T-helper 17 cell (primary cell): Measurements from ENCODE around the gene CD274. TPM values are rescaled to one million over a fixed set of nuclear protein-coding genes. Genes with fewer than 3 reads are reported as not detected.

ENCODE experiments used
- ATAC-seq: fragments of 150-1000 bp; cut with Tn5 transposase; 2 replicates; pipeline ENCODE4 v1.10.0; 2021; ENCODE audit warnings: mild to moderate bottlenecking, moderate library complexity
- DNase-seq, 3 donors: peaks; one replicate each; pipeline versions ENCODE4 v3.0.0 to v3.0.0-alpha.2; 2020 to 2021
- H3K9me3 ChIP-seq: one replicate; pipeline ENCODE4 v1.7.0; 2013; ENCODE audit warnings: low read length, mild to moderate bottlenecking; ENCODE audit not compliant: control insufficient read depth, poor library complexity, severe bottlenecking
- H3K27ac Mint-ChIP-seq: one replicate; pipeline ENCODE4 v1.8.0; 2022; ENCODE audit warnings: mild to moderate bottlenecking, moderate library complexity, mixed read lengths
- H3K27me3 Mint-ChIP-seq: one replicate; pipeline ENCODE4 v1.8.0; 2022; ENCODE audit warnings: mixed read lengths
- H3K36me3 Mint-ChIP-seq: one replicate; pipeline ENCODE4 v1.8.0; 2022; ENCODE audit warnings: low read depth, mixed read lengths
- H3K4me1 Mint-ChIP-seq: one replicate; pipeline ENCODE4 v1.8.0; 2022; ENCODE audit warnings: mild to moderate bottlenecking, mixed read lengths
- H3K4me3 Mint-ChIP-seq: one replicate; pipeline ENCODE4 v1.8.0; 2022; ENCODE audit warnings: mild to moderate bottlenecking, moderate library complexity, mixed read lengths
- total RNA-seq, 4 donors: library from RNA in 2 of 4; stranded (reverse) in 2 of 4; gene quantifications; one replicate each; pipeline ENCODE4 v1.2.3 and lab custom pipeline; 2022 to 2026

The CD274 gene
- total RNA-seq, 2 donors from 2014 or later = 4.7 to 6.7 TPM

- H3K27me3 Mint-ChIP-seq = no peaks in the 10 kb centered on the region
- no peak for ATAC-seq
- H3K27ac Mint-ChIP-seq = no peak overlapping the region
- no peaks in the 10 kb centered on the region for H3K36me3 Mint-ChIP-seq
- no peak for DNase-seq
- H3K9me3 ChIP-seq = no peaks in the 10 kb centered on the region
- peaks cover 2% of the 10 kb centered on the region for H3K4me1 Mint-ChIP-seq
- no peak overlapping the region for H3K4me3 Mint-ChIP-seq
Measured at GRCh38 chr9:5502553-5502952, 52.2 kb downstream of the CD274 start.

DNA sequence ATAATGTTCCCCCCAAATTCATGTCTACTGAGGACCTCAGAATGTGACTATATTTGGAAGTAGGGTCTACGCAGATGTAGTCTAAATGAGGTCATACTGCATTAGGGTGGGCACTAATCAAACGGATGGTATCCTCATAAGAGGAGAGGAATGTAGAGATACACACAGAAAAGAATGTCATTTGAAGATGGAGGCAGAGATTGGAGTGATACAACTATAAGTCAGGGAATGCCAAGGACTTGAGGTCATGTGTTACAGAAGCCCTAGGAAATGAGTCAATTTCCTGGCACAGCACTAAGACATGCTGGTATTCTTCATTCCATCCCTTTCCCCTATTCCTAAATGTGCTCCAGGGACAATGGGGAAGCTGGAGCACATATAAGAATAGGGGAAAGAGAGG lies 59.2 kb downstream of the CD274 start:
- H3K4me3 Mint-ChIP-seq = peak overlapping the region; percentile 80
- H3K27me3 Mint-ChIP-seq = no peaks in the 10 kb centered on the region
- ATAC-seq (no peak), DNase-seq (no peak)
- peak overlapping the region; percentile 86 for H3K27ac Mint-ChIP-seq
- H3K4me1 Mint-ChIP-seq = peaks cover 39% of the 10 kb centered on the region
- no peaks in the 10 kb centered on the region for H3K9me3 ChIP-seq
- no peaks in the 10 kb centered on the region for H3K36me3 Mint-ChIP-seq

DNA sequence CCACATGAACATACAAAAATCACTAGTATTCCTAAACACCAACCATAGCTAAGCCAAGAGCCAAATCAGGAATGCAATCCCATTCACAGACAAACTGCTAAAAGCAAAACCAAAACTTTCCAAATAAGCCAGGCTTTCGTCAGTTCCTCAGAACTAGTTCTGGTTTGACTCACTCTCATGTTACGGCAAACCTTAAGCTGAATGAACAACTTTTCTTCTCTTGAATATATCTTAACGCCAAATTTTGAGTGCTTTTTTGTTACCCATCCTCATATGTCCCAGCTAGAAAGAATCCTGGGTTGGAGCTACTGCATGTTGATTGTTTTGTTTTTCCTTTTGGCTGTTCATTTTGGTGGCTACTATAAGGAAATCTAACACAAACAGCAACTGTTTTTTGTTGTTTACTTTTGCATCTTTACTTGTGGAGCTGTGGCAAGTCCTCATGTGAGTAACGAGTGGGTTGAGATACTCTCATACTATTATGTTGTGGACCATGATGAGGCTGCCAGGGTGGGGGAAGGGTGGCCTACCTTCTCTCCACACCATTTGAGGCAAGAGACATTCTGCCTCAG lies 60.1 kb downstream of the CD274 start, which contains the start of gene PDCD1LG2:
TSS of gene PDCD1LG2 (plus strand) at position 172 of the 572 bp plus-strand sequence. CDS start 12,016 bp downstream, outside the sequence.
- DNase-seq (no peak), ATAC-seq (peak; percentile 71)
- Mint-ChIP-seq H3K27me3 (no peaks in the 10 kb centered on the region), H3K36me3 (no peaks in the 10 kb centered on the region), H3K4me1 (peaks cover 39% of the 10 kb centered on the region), H3K4me3 (peak within 1 kb of the TSS; percentile 80), H3K27ac (peak within 1 kb of the TSS; percentile 86)
- H3K9me3 ChIP-seq = no peaks in the 10 kb centered on the region

GRCh38 chr9:5510989-5511388 lies 60.6 kb downstream of the CD274 start:
- Mint-ChIP-seq H3K36me3 (no peaks in the 10 kb centered on the region), H3K27ac (peak overlapping the region; percentile 86), H3K4me1 (peaks cover 39% of the 10 kb centered on the region), H3K4me3 (peak overlapping the region; percentile 80), H3K27me3 (no peaks in the 10 kb centered on the region)
- no peak for ATAC-seq
- DNase-seq = no peak
- H3K9me3 ChIP-seq = no peaks in the 10 kb centered on the region

DNA sequence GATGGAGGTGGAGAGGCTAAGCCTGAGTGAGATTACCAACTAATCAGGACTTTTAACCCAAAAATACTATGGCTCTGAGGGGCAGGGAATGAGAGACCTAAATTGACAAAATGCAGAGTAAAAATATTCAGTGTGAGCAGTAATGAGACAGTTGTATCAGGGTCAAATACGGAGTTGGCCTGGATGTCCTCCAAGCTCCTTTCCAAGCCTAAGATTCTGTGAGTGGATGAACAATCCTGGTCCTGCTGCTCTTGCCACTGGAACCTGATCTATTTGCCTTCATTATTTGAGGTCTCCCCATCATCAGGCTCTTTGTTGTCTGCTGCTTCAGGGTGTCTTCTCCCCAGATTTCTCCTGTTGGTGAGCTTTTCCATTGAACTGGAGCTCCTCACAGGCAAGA lies 61.1 kb downstream of the CD274 start:
- H3K9me3 ChIP-seq = no peaks in the 10 kb centered on the region
- peaks cover 39% of the 10 kb centered on the region for H3K4me1 Mint-ChIP-seq
- DNase-seq = no peak
- peak overlapping the region; percentile 80 for H3K4me3 Mint-ChIP-seq
- peak overlapping the region; percentile 86 for H3K27ac Mint-ChIP-seq
- H3K36me3 Mint-ChIP-seq = no peaks in the 10 kb centered on the region
- H3K27me3 Mint-ChIP-seq = no peaks in the 10 kb centered on the region
- no peak for ATAC-seq

GRCh38 chr9:5511935-5512580 lies 61.7 kb downstream of the CD274 start:
- Mint-ChIP-seq H3K4me3 (peak overlapping the region; percentile 80), H3K36me3 (no peaks in the 10 kb centered on the region), H3K27ac (peak overlapping the region; percentile 27), H3K4me1 (peaks cover 39% of the 10 kb centered on the region), H3K27me3 (no peaks in the 10 kb centered on the region)
- DNase-seq (no peak), ATAC-seq (no peak)
- no peaks in the 10 kb centered on the region for H3K9me3 ChIP-seq

- Mint-ChIP-seq H3K27me3 (no peaks in the 10 kb centered on the region), H3K27ac (peak overlapping the region; percentile 27), H3K4me3 (peak overlapping the region; percentile 13), H3K4me1 (peaks cover 42% of the 10 kb centered on the region), H3K36me3 (no peaks in the 10 kb centered on the region)
- ATAC-seq (no peak), DNase-seq (no peak)
- no peaks in the 10 kb centered on the region for H3K9me3 ChIP-seq
Measured at GRCh38 chr9:5512658-5513452, 62.5 kb downstream of the CD274 start.

GRCh38 chr9:5513966-5514616 lies 63.7 kb downstream of the CD274 start:
- Mint-ChIP-seq H3K36me3 (no peaks in the 10 kb centered on the region), H3K4me1 (peaks cover 46% of the 10 kb centered on the region), H3K27ac (no peak overlapping the region), H3K4me3 (no peak overlapping the region), H3K27me3 (no peaks in the 10 kb centered on the region)
- ATAC-seq (no peak), DNase-seq (no peak)
- H3K9me3 ChIP-seq = no peaks in the 10 kb centered on the region

GRCh38 chr9:5514617-5515260 lies 64.4 kb downstream of the CD274 start:
- no peak for DNase-seq
- no peaks in the 10 kb centered on the region for H3K9me3 ChIP-seq
- Mint-ChIP-seq H3K36me3 (no peaks in the 10 kb centered on the region), H3K4me1 (peaks cover 43% of the 10 kb centered on the region), H3K27ac (no peak overlapping the region), H3K4me3 (no peak overlapping the region), H3K27me3 (no peaks in the 10 kb centered on the region)
- ATAC-seq = no peak

GRCh38 chr9:5515261-5515650 lies 64.9 kb downstream of the CD274 start:
- Mint-ChIP-seq H3K36me3 (no peaks in the 10 kb centered on the region), H3K27ac (no peak overlapping the region), H3K4me1 (peaks cover 38% of the 10 kb centered on the region), H3K27me3 (no peaks in the 10 kb centered on the region), H3K4me3 (no peak overlapping the region)
- ATAC-seq (no peak), DNase-seq (no peak)
- H3K9me3 ChIP-seq = no peaks in the 10 kb centered on the region

DNA sequence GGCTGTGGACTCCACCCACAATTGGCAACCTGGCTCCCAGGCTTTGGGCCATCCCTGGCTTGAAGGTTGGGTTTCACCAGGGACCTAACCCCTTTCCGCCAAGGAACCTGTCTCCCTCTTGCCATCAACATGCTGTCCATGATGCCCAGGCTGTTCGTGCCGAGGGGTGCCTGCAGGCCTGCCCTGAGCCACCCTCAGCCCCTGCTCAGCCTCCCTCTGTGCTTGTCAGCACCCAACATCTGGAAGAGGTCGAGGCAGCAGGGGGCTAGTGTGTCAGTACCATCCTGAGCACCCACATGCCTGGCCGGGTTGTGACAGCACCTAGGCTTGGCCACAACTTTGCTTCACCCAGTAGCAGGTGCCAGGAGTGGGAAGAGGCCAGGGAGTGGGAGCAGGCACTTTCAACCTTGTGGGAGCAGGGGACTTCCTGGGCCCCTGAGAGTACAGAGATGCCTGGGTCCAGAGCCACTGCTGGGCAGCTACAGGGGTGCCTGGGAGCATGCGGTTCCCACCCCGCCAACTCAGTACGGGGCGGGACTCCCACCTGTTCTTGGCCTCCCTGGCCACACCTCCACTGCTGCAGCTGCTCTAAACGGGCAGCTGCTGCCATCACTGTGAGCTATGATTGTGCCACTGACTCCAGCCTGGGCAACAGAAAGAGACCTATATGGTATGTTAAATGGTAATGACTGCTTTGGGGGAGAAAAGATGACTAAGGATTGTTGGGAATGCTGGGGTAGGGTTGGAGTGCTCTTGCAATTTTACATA lies 66.3 kb downstream of the CD274 start:
- H3K36me3 Mint-ChIP-seq = no peaks in the 10 kb centered on the region
- H3K9me3 ChIP-seq = no peaks in the 10 kb centered on the region
- H3K27ac Mint-ChIP-seq = no peak overlapping the region
- ATAC-seq (no peak), DNase-seq (no peak)
- peaks cover 27% of the 10 kb centered on the region for H3K4me1 Mint-ChIP-seq
- H3K4me3 Mint-ChIP-seq = no peak overlapping the region
- no peaks in the 10 kb centered on the region for H3K27me3 Mint-ChIP-seq

- H3K4me3 Mint-ChIP-seq = no peak overlapping the region
- no peak for ATAC-seq
- peaks cover 12% of the 10 kb centered on the region for H3K4me1 Mint-ChIP-seq
- H3K9me3 ChIP-seq = no peaks in the 10 kb centered on the region
- no peaks in the 10 kb centered on the region for H3K36me3 Mint-ChIP-seq
- H3K27ac Mint-ChIP-seq = no peak overlapping the region
- H3K27me3 Mint-ChIP-seq = no peaks in the 10 kb centered on the region
- DNase-seq = no peak
Measured at GRCh38 chr9:5518171-5518936, 68.0 kb downstream of the CD274 start.
